GM19238 (cell line): ENCODE measurements around the gene WEE2.
"Not testable (repeated sequence)": the region's sequence is repeated elsewhere in the genome, so short reads cannot be mapped to it uniquely, and the experiment has no call there.

Source experiments
- DNase-seq: peaks from one replicate; pipeline ENCODE4 v3.0.0; 2011; ENCODE audit warnings: low spot score; ENCODE audit not compliant: insufficient read length

The WEE2 gene

GRCh38 chr7:141689072-141689825, 18.9 kb upstream of the WEE2 start:
- DNase-seq = not testable (repeated sequence)

DNA sequence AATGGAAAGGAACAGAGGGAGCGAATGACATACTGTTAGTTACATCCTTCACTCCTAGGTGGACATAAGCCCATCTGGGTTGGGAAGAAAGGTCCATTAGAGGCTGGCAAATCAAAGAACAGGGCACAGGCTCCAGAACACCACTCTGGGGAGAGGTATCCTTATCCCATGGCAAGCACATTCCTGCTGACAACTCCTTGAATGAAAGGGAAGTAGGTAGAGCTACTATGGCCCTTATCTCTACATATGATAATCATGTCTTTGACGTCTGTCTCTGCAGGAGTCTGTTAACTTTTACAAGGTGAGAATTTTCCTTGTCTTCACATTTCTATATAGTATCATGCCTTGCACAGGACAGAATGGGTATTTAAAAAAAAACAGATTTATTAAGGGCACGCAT, 16.6 kb upstream of the WEE2 start:
- no peak for DNase-seq

DNA sequence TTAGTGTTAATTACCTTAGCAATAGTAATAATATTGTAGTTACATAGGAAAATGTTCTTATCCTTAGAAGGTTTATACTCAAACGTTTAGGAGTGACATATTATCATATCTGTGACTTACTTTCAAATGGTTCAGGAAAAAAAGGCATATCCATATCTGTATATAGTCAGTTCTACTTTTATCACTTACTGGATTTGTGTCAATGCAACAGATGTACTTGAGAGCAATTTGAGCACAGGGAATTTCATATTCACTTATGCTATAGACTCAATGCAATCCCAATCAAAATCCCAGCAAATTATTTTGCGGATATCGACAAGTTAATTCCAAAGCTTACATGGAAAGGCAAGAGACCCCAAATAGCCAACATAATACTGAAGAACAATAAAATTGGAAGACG, 16.2 kb upstream of the WEE2 start:
- DNase-seq = no peak

GRCh38 chr7:141693082-141693481, 15.1 kb upstream of the WEE2 start:
- DNase-seq = no peak

- no peak for DNase-seq
These were observed 12.3 kb upstream of the WEE2 start for GRCh38 chr7:141695803-141696289.

GRCh38 chr7:141696348-141696747, 11.8 kb upstream of the WEE2 start:
- no peak for DNase-seq

- DNase-seq = no peak
These were observed 10.8 kb upstream of the WEE2 start for GRCh38 chr7:141697211-141697871.

- no peak for DNase-seq
These were observed 9.7 kb upstream of the WEE2 start for GRCh38 chr7:141698247-141699015.

GRCh38 chr7:141699860-141700259, 8.3 kb upstream of the WEE2 start:
- DNase-seq = no peak

GRCh38 chr7:141700296-141700847, 7.8 kb upstream of the WEE2 start:
- no peak for DNase-seq

GRCh38 chr7:141700848-141701371, 7.2 kb upstream of the WEE2 start:
- DNase-seq = peak; percentile 9

DNA sequence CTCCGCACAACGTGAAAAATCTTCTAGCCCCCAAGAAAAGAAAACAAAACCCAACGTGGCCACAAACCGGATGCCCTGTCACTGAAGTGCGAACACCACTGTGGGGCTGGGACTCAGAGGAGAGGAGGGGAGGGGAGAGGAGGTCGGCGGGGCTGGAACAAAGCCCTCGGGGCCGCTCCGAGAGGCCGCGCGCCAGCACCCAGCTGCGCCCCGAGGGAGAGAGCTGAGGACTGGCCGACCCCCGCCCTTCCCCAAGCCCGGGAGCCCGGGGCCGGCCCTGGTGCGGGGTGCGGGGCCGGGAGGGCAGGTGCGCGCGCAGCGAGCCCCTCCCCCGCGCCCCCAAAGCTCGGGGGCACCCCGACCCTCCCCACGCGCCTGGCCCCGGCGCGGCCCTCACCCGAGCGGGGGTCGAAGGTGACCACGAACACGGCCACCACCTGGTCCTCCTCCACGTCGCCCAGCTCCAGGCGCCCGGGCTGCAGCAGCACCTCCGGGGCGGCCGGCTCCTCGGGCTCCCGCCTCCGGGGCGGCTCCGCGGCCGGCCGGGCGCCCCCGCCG, 6.6 kb upstream of the WEE2 start:
- peak; percentile 70 for DNase-seq

DNA sequence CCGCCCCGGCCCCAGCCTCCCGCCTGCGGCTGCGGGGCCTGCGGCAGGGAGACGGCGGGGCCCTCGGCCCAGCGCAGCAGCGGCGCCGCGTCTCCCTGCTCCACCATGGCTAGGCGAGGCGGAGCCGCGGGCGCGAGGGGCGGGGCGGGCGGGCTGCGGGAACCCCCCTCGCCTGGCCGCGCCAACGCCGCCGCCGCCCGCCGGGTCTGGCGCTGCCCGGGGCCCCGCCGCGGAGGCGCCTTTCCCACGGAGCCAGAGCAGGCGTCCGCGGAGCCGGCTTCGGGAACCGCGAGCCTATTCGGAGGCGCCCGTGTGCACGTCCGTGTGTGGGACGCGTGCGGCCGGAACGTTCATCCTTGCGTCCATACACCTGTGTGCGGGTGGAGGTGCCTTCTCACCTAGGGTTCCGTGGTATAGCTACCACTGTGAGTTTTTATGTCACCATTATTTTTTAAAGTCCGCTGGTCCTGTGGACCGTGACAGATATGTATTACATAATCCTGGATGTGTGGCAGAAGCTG, 6.0 kb upstream of the WEE2 start, which contains the start of gene DENND11:
TSS of gene DENND11 (minus strand) at position 120 of the 521 bp plus-strand sequence. CDS start at position 107, 13 bp downstream.
- DNase-seq = peak; percentile 64

- no peak for DNase-seq
These were observed 5.3 kb upstream of the WEE2 start for GRCh38 chr7:141702892-141703291.

DNA sequence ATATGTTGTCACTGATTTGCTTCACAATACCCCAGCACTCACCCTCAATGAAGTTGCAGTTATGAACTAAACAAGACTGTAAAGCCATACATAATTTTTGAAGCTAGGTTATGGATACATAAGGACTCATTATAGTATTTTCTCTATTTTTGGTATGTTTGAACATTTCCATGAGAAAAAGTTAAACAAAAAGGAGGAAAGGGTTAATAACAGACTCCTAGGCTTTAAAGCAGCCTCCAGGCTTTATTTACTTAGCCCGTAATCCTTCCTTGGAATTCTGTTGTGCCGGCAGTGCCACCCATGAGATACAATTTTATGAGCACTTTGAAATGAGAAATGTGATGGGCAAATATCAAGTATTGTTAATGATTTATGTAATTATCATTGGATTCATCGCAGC, 4.0 kb upstream of the WEE2 start:
- DNase-seq = no peak

GRCh38 chr7:141704741-141705140, 3.4 kb upstream of the WEE2 start:
- no peak for DNase-seq

GRCh38 chr7:141706239-141707064, 1.7 kb upstream of the WEE2 start:
- DNase-seq = no peak

- no peak for DNase-seq
These were observed 1.2 kb downstream of the WEE2 start for GRCh38 chr7:141709318-141709717.

GRCh38 chr7:141709749-141710148, 1.6 kb downstream of the WEE2 start:
- no peak for DNase-seq

DNA sequence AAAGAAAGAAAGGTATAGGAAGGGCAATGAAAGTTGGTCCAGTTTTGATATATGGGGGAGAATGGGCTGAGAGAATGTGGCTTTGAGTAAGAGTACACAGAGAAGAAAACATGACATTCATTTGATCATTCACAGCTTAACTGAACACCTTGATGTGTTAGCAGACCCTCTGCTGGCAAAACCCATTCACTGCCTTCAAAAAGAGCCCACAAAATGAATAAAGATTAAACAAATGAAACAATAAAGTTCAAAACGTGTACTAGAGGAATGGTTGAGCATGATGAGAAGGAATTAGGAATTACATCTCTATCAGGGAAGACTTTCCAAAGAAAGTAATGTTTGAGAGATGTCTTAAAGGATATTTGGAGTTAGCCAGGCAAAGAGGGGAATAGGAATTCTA, 2.1 kb downstream of the WEE2 start:
- DNase-seq = no peak
